ENCODE data around the gene TDRD9.

TDRD9 gene

GRCh38 chr14:104091061-104091926 lies 163.0 kb downstream of the TDRD9 start:
- Histone ChIP-seq H3K4me3 (no peak overlapping the region), H3K27ac (no peak overlapping the region)
- TF ChIP-seq CTCF (IDR thresholded peaks at IDR 0.05) = no peak
- no peak for DNase-seq (ENCODE audit: low spot score)

GRCh38 chr14:104091927-104092771 lies 163.9 kb downstream of the TDRD9 start:
- DNase-seq (ENCODE audit: low spot score) = no peak
- H3K4me3 ChIP-seq = no peak overlapping the region
- no peak for TF ChIP-seq CTCF (IDR thresholded peaks at IDR 0.05)
- H3K27ac ChIP-seq = no peak overlapping the region

GRCh38 chr14:104092931-104093365 lies 164.7 kb downstream of the TDRD9 start:
- TF ChIP-seq CTCF (IDR thresholded peaks at IDR 0.05) = no peak
- DNase-seq (ENCODE audit: low spot score) = no peak
- Histone ChIP-seq H3K27ac (no peak overlapping the region), H3K4me3 (no peak overlapping the region)

- no peak for DNase-seq (ENCODE audit: low spot score)
Measured at GRCh38 chr14:104093366-104094055, 165.3 kb downstream of the TDRD9 start.

GRCh38 chr14:104094056-104094708 lies 165.9 kb downstream of the TDRD9 start:
- Histone ChIP-seq H3K27ac (no peak overlapping the region), H3K4me3 (no peak overlapping the region)
- DNase-seq (ENCODE audit: low spot score) = no peak
- TF ChIP-seq CTCF (IDR thresholded peaks at IDR 0.05) = no peak

More at GRCh38 chr14:104093366-104094055, 165.3 kb downstream of the TDRD9 start:
- Histone ChIP-seq H3K27ac (no peak overlapping the region), H3K4me3 (no peak overlapping the region)
- no peak for TF ChIP-seq CTCF (IDR thresholded peaks at IDR 0.05)

GRCh38 chr14:104094709-104095425 lies 166.6 kb downstream of the TDRD9 start:
- H3K27ac ChIP-seq = no peak overlapping the region
- no peak overlapping the region for H3K4me3 ChIP-seq
- peak; percentile 74 for TF ChIP-seq CTCF (IDR thresholded peaks at IDR 0.05)
- DNase-seq (ENCODE audit: low spot score) = no peak
